Smooth muscle cell (in vitro differentiated cells): ENCODE measurements around the gene MMP2. TPM values are rescaled to one million over a fixed set of nuclear protein-coding genes. Genes with fewer than 3 reads are reported as not detected.

ENCODE experiments used
- DNase-seq: peaks from one replicate; lab custom pipeline; 2025; ENCODE audit not compliant: unreplicated experiment; lab: John Stamatoyannopoulos, UW
- H2AFZ ChIP-seq: fragments of 200-600 bp; sonication (generic); 2 replicates; pipeline ENCODE4 v1.6.0; 2016; ENCODE audit warnings: antibody characterized with exemption, low read depth, mild to moderate bottlenecking
- H3F3A ChIP-seq: fragments of 200-600 bp; sonication (generic); 2 replicates; pipeline ENCODE4 v1.6.0; 2017; ENCODE audit warnings: antibody characterized with exemption, low read depth
- H3K27ac ChIP-seq: fragments of 200-600 bp; sonication (generic); 2 replicates; pipeline ENCODE4 v1.5.1; 2016; ENCODE audit warnings: low read depth, mild to moderate bottlenecking
- H3K27me3 ChIP-seq: fragments of 200-600 bp; sonication (generic); 2 replicates; pipeline ENCODE4 v1.6.1; 2016; ENCODE audit warnings: low read depth, mild to moderate bottlenecking
- H3K36me3 ChIP-seq: fragments of 200-600 bp; sonication (generic); 2 replicates; pipeline ENCODE4 v1.5.1; 2016; ENCODE audit warnings: low read depth
- H3K4me1 ChIP-seq: fragments of 200-600 bp; sonication (generic); 2 replicates; pipeline ENCODE4 v1.5.1; 2016; ENCODE audit warnings: low read depth
- H3K4me2 ChIP-seq: fragments of 200-600 bp; sonication (generic); 2 replicates; pipeline ENCODE4 v1.6.0; 2016; ENCODE audit warnings: mild to moderate bottlenecking
- H3K4me3 ChIP-seq: fragments of 200-600 bp; sonication (generic); 2 replicates; pipeline ENCODE4 v1.5.1; 2016; ENCODE audit warnings: mild to moderate bottlenecking
- H3K79me2 ChIP-seq: fragments of 200-600 bp; sonication (generic); 2 replicates; pipeline ENCODE4 v1.6.0; 2016; ENCODE audit warnings: low read depth, mild to moderate bottlenecking
- H3K9ac ChIP-seq: fragments of 200-600 bp; sonication (generic); 2 replicates; pipeline ENCODE4 v1.6.0; 2016; ENCODE audit warnings: low read depth
- H3K9me3 ChIP-seq: fragments of 200-600 bp; sonication (generic); replicated peaks from 2 replicates; pipeline ENCODE4 v1.5.1; 2016; ENCODE audit warnings: low read depth
- H4K20me1 ChIP-seq: fragments of 200-600 bp; sonication (generic); 2 replicates; pipeline ENCODE4 v1.6.0; 2016; ENCODE audit warnings: low read depth
- WGBS: methylation state at CpG from one replicate; pipeline ENCODE4 v1.1.7; 2016; ENCODE audit warnings: low lambda C conversion rate; 5-methylcytosine and 5-hydroxymethylcytosine counted together
- polyA plus RNA-seq: library from polyadenylated mRNA; unstranded; fragments of >200 nt; fragmentation: Nextera tagmentation; extraction: Ambion mirVana; gene quantifications from 2 replicates; pipeline ENCODE4 v1.2.1, GENCODE V29; 2016
- total RNA-seq: library from RNA; depleted of rRNA; stranded (reverse); fragments of >200 nt; gene quantifications from 2 replicates; pipeline ENCODE4 v1.2.3, GENCODE V29; 2014
- TF ChIP-seq, protein P1 (sequence below): fragments of 200-600 bp; sonication (generic); IDR thresholded peaks from 2 replicates; pipeline ENCODE4 v1.5.1; 2017; ENCODE audit warnings: borderline replicate concordance, mild to moderate bottlenecking, antibody characterized with exemption; ENCODE audit not compliant: insufficient read depth, poor library complexity, severe bottlenecking

Gene MMP2
- total RNA-seq (431 and 446 TPM in 2 replicates), polyA plus RNA-seq (688 and 746 TPM in 2 replicates)

DNA sequence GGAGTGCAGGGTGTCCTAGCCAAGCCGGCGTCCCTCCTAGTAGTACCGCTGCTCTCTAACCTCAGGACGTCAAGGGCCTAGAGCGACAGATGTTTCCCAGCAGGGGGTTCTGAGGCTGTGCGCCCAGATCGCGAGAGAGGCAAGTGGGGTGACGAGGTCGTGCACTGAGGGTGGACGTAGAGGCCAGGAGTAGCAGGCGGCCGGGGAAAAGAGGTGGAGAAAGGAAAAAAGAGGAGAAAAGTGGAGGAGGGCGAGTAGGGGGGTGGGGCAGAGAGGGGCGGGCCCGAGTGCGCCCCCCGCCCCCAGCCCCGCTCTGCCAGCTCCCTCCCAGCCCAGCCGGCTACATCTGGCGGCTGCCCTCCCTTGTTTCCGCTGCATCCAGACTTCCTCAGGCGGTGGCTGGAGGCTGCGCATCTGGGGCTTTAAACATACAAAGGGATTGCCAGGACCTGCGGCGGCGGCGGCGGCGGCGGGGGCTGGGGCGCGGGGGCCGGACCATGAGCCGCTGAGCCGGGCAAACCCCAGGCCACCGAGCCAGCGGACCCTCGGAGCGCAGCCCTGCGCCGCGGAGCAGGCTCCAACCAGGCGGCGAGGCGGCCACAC, at the start of gene MMP2:
Gene MMP2 (plus strand): TSS at position 372 of the 603 bp plus-strand sequence. CDS start 282 bp downstream, outside the sequence.
- peak within 1 kb of the TSS; percentile 94 for H3K4me2 ChIP-seq
- H3K36me3 ChIP-seq, result no peaks in the 10 kb centered on the region
- WGBS, result 3% methylated on average over 18 of the region's 46 CpGs
- H3K27me3 ChIP-seq, result no peaks in the 10 kb centered on the region
- H4K20me1 ChIP-seq, result peaks cover 27% of the 10 kb centered on the region
- H3K9me3 ChIP-seq, result no peaks in the 10 kb centered on the region
- peak; percentile 31 for DNase-seq
- peak within 1 kb of the TSS; percentile 83 for H3K27ac ChIP-seq
- H3K4me3 ChIP-seq, result peak within 1 kb of the TSS; percentile 65
- H3K79me2 ChIP-seq, result peaks cover 34% of the 10 kb centered on the region
- peak within 1 kb of the TSS; percentile 79 for H3K9ac ChIP-seq
- TF ChIP-seq, protein P1, sequence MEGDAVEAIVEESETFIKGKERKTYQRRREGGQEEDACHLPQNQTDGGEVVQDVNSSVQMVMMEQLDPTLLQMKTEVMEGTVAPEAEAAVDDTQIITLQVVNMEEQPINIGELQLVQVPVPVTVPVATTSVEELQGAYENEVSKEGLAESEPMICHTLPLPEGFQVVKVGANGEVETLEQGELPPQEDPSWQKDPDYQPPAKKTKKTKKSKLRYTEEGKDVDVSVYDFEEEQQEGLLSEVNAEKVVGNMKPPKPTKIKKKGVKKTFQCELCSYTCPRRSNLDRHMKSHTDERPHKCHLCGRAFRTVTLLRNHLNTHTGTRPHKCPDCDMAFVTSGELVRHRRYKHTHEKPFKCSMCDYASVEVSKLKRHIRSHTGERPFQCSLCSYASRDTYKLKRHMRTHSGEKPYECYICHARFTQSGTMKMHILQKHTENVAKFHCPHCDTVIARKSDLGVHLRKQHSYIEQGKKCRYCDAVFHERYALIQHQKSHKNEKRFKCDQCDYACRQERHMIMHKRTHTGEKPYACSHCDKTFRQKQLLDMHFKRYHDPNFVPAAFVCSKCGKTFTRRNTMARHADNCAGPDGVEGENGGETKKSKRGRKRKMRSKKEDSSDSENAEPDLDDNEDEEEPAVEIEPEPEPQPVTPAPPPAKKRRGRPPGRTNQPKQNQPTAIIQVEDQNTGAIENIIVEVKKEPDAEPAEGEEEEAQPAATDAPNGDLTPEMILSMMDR, result no peak
- H3F3A ChIP-seq, result peaks cover 16% of the 10 kb centered on the region
- peak within 1 kb of the TSS; percentile 82 for H2AFZ ChIP-seq
- H3K4me1 ChIP-seq, result peaks cover 10% of the 10 kb centered on the region

DNA sequence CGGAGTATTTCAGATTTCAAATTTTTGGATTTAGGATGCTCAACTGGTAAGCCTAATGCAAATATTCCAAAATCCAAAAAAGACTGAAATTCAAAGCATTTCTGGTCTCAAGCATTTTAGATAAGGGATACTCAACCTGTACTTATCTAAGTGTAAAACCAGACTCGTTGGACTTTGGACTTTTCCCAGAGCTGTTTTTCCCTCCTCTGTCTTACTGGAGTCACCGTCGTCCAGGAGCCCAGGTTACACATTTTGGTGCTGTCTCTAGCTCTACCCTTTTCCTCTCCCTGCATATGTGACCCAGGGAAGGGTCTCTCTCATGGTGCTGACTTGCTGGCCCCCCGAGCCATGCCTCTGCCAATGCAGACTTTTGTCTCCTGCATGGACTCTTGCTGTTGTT, 46.0 kb upstream of the MMP2 start:
- Histone ChIP-seq H2AFZ (no peak overlapping the region), H3K27me3 (peaks cover 24% of the 10 kb centered on the region), H3K4me2 (no peak overlapping the region), H3K79me2 (no peaks in the 10 kb centered on the region), H4K20me1 (no peaks in the 10 kb centered on the region), H3K9me3 (no peaks in the 10 kb centered on the region), H3K36me3 (no peaks in the 10 kb centered on the region), H3K9ac (no peak overlapping the region), H3F3A (no peaks in the 10 kb centered on the region), H3K4me1 (no peaks in the 10 kb centered on the region), H3K4me3 (no peak overlapping the region), H3K27ac (no peak overlapping the region)
- TF ChIP-seq, protein P1, result no peak
- DNase-seq, result no peak
- 85% methylated on average over 5 of the region's 5 CpGs for WGBS

DNA sequence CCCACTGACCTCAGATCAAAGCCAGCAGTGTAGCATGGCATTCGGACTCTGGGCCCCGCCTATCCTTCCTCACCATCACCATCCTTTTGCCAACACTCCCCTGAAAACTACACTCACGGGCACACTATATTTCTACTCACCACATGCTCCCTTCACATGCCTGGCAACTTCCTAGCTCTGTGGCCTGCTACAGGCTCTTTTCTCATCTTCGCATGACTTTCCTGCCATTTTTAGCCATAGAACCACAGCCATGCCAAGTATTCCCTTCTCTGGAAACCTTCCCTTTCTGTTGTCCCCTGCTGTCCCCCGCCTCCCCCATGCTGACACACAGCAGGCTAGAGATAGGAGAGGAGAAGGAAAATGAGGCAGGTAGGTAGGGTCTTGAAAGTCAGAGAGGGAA, 45.5 kb upstream of the MMP2 start:
- Histone ChIP-seq H3K4me2 (no peak overlapping the region), H3K36me3 (no peaks in the 10 kb centered on the region), H3K27ac (no peak overlapping the region), H3K9me3 (no peaks in the 10 kb centered on the region), H2AFZ (no peak overlapping the region), H3K4me3 (no peak overlapping the region), H3F3A (no peaks in the 10 kb centered on the region), H3K79me2 (no peaks in the 10 kb centered on the region), H3K9ac (no peak overlapping the region), H4K20me1 (no peaks in the 10 kb centered on the region), H3K4me1 (no peaks in the 10 kb centered on the region), H3K27me3 (peaks cover 24% of the 10 kb centered on the region)
- TF ChIP-seq, protein P1, result no peak
- 85% methylated on average over 5 of the region's 5 CpGs for WGBS
- no peak for DNase-seq

DNA sequence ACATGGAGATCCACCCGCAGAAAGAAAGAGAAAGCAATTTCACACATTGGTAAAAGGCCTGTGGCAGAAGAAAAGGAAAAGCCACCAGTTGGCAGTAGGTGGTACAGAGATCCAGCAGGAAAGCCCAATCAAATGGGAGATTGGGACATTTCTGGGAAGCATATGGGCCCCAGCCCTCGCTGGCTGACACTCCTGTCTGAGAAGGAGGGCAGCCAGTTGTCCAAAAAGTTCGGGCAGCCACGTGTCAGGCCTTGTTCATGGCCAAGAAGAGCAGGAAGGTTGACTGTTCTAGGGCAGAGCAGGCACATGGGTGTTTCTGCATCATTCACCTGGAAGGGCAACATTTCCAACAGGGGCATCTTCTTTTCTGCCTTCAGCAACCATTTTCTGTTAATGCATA, 45.0 kb upstream of the MMP2 start:
- no peaks in the 10 kb centered on the region for H3K9me3 ChIP-seq
- no peaks in the 10 kb centered on the region for H3K4me1 ChIP-seq
- H3K4me2 ChIP-seq, result no peak overlapping the region
- H3K27ac ChIP-seq, result no peak overlapping the region
- no peaks in the 10 kb centered on the region for H3K36me3 ChIP-seq
- WGBS, result 92% methylated on average over 4 of the region's 4 CpGs
- DNase-seq, result no peak
- TF ChIP-seq, protein P1, result no peak
- H3F3A ChIP-seq, result no peaks in the 10 kb centered on the region
- no peak overlapping the region for H2AFZ ChIP-seq
- no peaks in the 10 kb centered on the region for H4K20me1 ChIP-seq
- peaks cover 24% of the 10 kb centered on the region for H3K27me3 ChIP-seq
- H3K4me3 ChIP-seq, result no peak overlapping the region
- no peaks in the 10 kb centered on the region for H3K79me2 ChIP-seq
- H3K9ac ChIP-seq, result no peak overlapping the region
